ENCODE measurements around the gene MRPL40.

MRPL40 gene

GRCh38 chr22:19406281-19406811, 26.0 kb upstream of the MRPL40 start:
- no peaks in the 10 kb centered on the region for H3K4me1 ChIP-seq (ENCODE audit: control insufficient read depth, insufficient read depth, low read length, poor library complexity, severe bottlenecking)
- no peak overlapping the region for H3K27ac ChIP-seq (ENCODE audit: insufficient read depth, low read length, poor library complexity, severe bottlenecking)
- H3K36me3 ChIP-seq (ENCODE audit: control insufficient read depth, insufficient read depth, low read length): peaks cover 49% of the 10 kb centered on the region
- no peaks in the 10 kb centered on the region for H3K9me3 ChIP-seq (ENCODE audit: control insufficient read depth, low read length)
- H3K27me3 ChIP-seq (replicated peaks; ENCODE audit: control insufficient read depth, insufficient read depth, low read length, poor library complexity, severe bottlenecking): no peaks in the 10 kb centered on the region
- H3K4me3 ChIP-seq (ENCODE audit: insufficient read depth, low read depth, low read length, poor library complexity, severe bottlenecking): no peak overlapping the region
- DNase-seq: no peak

- no peak overlapping the region for H3K27ac ChIP-seq (ENCODE audit: insufficient read depth, low read length, poor library complexity, severe bottlenecking)
- no peak overlapping the region for H3K4me3 ChIP-seq (ENCODE audit: insufficient read depth, low read depth, low read length, poor library complexity, severe bottlenecking)
- no peaks in the 10 kb centered on the region for H3K27me3 ChIP-seq (replicated peaks; ENCODE audit: control insufficient read depth, insufficient read depth, low read length, poor library complexity, severe bottlenecking)
- H3K9me3 ChIP-seq (ENCODE audit: control insufficient read depth, low read length): no peaks in the 10 kb centered on the region
- no peak for DNase-seq
- peaks cover 49% of the 10 kb centered on the region for H3K36me3 ChIP-seq (ENCODE audit: control insufficient read depth, insufficient read depth, low read length)
- H3K4me1 ChIP-seq (ENCODE audit: control insufficient read depth, insufficient read depth, low read length, poor library complexity, severe bottlenecking): no peaks in the 10 kb centered on the region
Measured at GRCh38 chr22:19406846-19407245, 25.5 kb upstream of the MRPL40 start.

GRCh38 chr22:19407649-19408606, 24.4 kb upstream of the MRPL40 start:
- Histone ChIP-seq H3K36me3 (ENCODE audit: control insufficient read depth, insufficient read depth, low read length) (peaks cover 49% of the 10 kb centered on the region), H3K9me3 (ENCODE audit: control insufficient read depth, low read length) (no peaks in the 10 kb centered on the region), H3K27ac (ENCODE audit: insufficient read depth, low read length, poor library complexity, severe bottlenecking) (no peak overlapping the region), H3K27me3 (replicated peaks; ENCODE audit: control insufficient read depth, insufficient read depth, low read length, poor library complexity, severe bottlenecking) (no peaks in the 10 kb centered on the region), H3K4me1 (ENCODE audit: control insufficient read depth, insufficient read depth, low read length, poor library complexity, severe bottlenecking) (no peaks in the 10 kb centered on the region), H3K4me3 (ENCODE audit: insufficient read depth, low read depth, low read length, poor library complexity, severe bottlenecking) (no peak overlapping the region)
- DNase-seq: no peak

- H3K27me3 ChIP-seq (replicated peaks; ENCODE audit: control insufficient read depth, insufficient read depth, low read length, poor library complexity, severe bottlenecking): no peaks in the 10 kb centered on the region
- H3K4me3 ChIP-seq (ENCODE audit: insufficient read depth, low read depth, low read length, poor library complexity, severe bottlenecking): no peak overlapping the region
- no peaks in the 10 kb centered on the region for H3K9me3 ChIP-seq (ENCODE audit: control insufficient read depth, low read length)
- DNase-seq: no peak
- no peaks in the 10 kb centered on the region for H3K4me1 ChIP-seq (ENCODE audit: control insufficient read depth, insufficient read depth, low read length, poor library complexity, severe bottlenecking)
- no peak overlapping the region for H3K27ac ChIP-seq (ENCODE audit: insufficient read depth, low read length, poor library complexity, severe bottlenecking)
- H3K36me3 ChIP-seq (ENCODE audit: control insufficient read depth, insufficient read depth, low read length): peaks cover 41% of the 10 kb centered on the region
Measured at GRCh38 chr22:19410941-19411689, 21.2 kb upstream of the MRPL40 start.

GRCh38 chr22:19411690-19412045, 20.7 kb upstream of the MRPL40 start:
- H3K27ac ChIP-seq (ENCODE audit: insufficient read depth, low read length, poor library complexity, severe bottlenecking): no peak overlapping the region
- H3K4me3 ChIP-seq (ENCODE audit: insufficient read depth, low read depth, low read length, poor library complexity, severe bottlenecking): no peak overlapping the region
- H3K36me3 ChIP-seq (ENCODE audit: control insufficient read depth, insufficient read depth, low read length): peaks cover 36% of the 10 kb centered on the region
- H3K27me3 ChIP-seq (replicated peaks; ENCODE audit: control insufficient read depth, insufficient read depth, low read length, poor library complexity, severe bottlenecking): no peaks in the 10 kb centered on the region
- no peaks in the 10 kb centered on the region for H3K9me3 ChIP-seq (ENCODE audit: control insufficient read depth, low read length)
- DNase-seq: no peak
- H3K4me1 ChIP-seq (ENCODE audit: control insufficient read depth, insufficient read depth, low read length, poor library complexity, severe bottlenecking): no peaks in the 10 kb centered on the region

- Histone ChIP-seq H3K27me3 (replicated peaks; ENCODE audit: control insufficient read depth, insufficient read depth, low read length, poor library complexity, severe bottlenecking) (no peaks in the 10 kb centered on the region), H3K9me3 (ENCODE audit: control insufficient read depth, low read length) (no peaks in the 10 kb centered on the region), H3K4me1 (ENCODE audit: control insufficient read depth, insufficient read depth, low read length, poor library complexity, severe bottlenecking) (no peaks in the 10 kb centered on the region), H3K27ac (ENCODE audit: insufficient read depth, low read length, poor library complexity, severe bottlenecking) (no peak overlapping the region), H3K4me3 (ENCODE audit: insufficient read depth, low read depth, low read length, poor library complexity, severe bottlenecking) (no peak overlapping the region), H3K36me3 (ENCODE audit: control insufficient read depth, insufficient read depth, low read length) (peaks cover 28% of the 10 kb centered on the region)
- no peak for DNase-seq
Measured at GRCh38 chr22:19412478-19412877, 19.9 kb upstream of the MRPL40 start.

- Histone ChIP-seq H3K4me1 (ENCODE audit: control insufficient read depth, insufficient read depth, low read length, poor library complexity, severe bottlenecking) (no peaks in the 10 kb centered on the region), H3K27ac (ENCODE audit: insufficient read depth, low read length, poor library complexity, severe bottlenecking) (no peak overlapping the region), H3K36me3 (ENCODE audit: control insufficient read depth, insufficient read depth, low read length) (peaks cover 24% of the 10 kb centered on the region), H3K9me3 (ENCODE audit: control insufficient read depth, low read length) (no peaks in the 10 kb centered on the region), H3K27me3 (replicated peaks; ENCODE audit: control insufficient read depth, insufficient read depth, low read length, poor library complexity, severe bottlenecking) (no peaks in the 10 kb centered on the region), H3K4me3 (ENCODE audit: insufficient read depth, low read depth, low read length, poor library complexity, severe bottlenecking) (no peak overlapping the region)
- no peak for DNase-seq
Measured at GRCh38 chr22:19412923-19413322, 19.4 kb upstream of the MRPL40 start.

GRCh38 chr22:19419086-19419463, 13.3 kb upstream of the MRPL40 start:
- Histone ChIP-seq H3K4me3 (ENCODE audit: insufficient read depth, low read depth, low read length, poor library complexity, severe bottlenecking) (no peak overlapping the region), H3K27ac (ENCODE audit: insufficient read depth, low read length, poor library complexity, severe bottlenecking) (peak overlapping the region; percentile 29)
- DNase-seq: no peak

GRCh38 chr22:19419464-19420178, 12.7 kb upstream of the MRPL40 start:
- Histone ChIP-seq H3K9me3 (ENCODE audit: control insufficient read depth, low read length) (no peaks in the 10 kb centered on the region), H3K27me3 (replicated peaks; ENCODE audit: control insufficient read depth, insufficient read depth, low read length, poor library complexity, severe bottlenecking) (no peaks in the 10 kb centered on the region), H3K27ac (ENCODE audit: insufficient read depth, low read length, poor library complexity, severe bottlenecking) (peak overlapping the region; percentile 29), H3K4me1 (ENCODE audit: control insufficient read depth, insufficient read depth, low read length, poor library complexity, severe bottlenecking) (peaks cover 16% of the 10 kb centered on the region), H3K4me3 (ENCODE audit: insufficient read depth, low read depth, low read length, poor library complexity, severe bottlenecking) (no peak overlapping the region), H3K36me3 (ENCODE audit: control insufficient read depth, insufficient read depth, low read length) (no peaks in the 10 kb centered on the region)
- peak in 2 of 3 donors; percentile 14 to 16 for DNase-seq

More at GRCh38 chr22:19419086-19419463, 13.3 kb upstream of the MRPL40 start:
- peaks cover 16% of the 10 kb centered on the region for H3K4me1 ChIP-seq (ENCODE audit: control insufficient read depth, insufficient read depth, low read length, poor library complexity, severe bottlenecking)
- H3K9me3 ChIP-seq (ENCODE audit: control insufficient read depth, low read length): no peaks in the 10 kb centered on the region
- no peaks in the 10 kb centered on the region for H3K27me3 ChIP-seq (replicated peaks; ENCODE audit: control insufficient read depth, insufficient read depth, low read length, poor library complexity, severe bottlenecking)
- no peaks in the 10 kb centered on the region for H3K36me3 ChIP-seq (ENCODE audit: control insufficient read depth, insufficient read depth, low read length)
